WTC11 (cell line): ENCODE data around the gene FERMT1. TPM values are rescaled to one million over a fixed set of nuclear protein-coding genes. Genes with fewer than 3 reads are reported as not detected.

Experiments
- ATAC-seq: fragments of 200-7000 bp; cut with Tn5 transposase; 2 replicates; pipeline ENCODE4 v1.10.0; 2021; ENCODE audit warnings: mild to moderate bottlenecking, moderate library complexity
- CTCF ChIA-PET: fragments of 300-600 bp; sonication (Branson Sonifier 250); formaldehyde crosslinking; loops from one replicate; lab custom pipeline; 2021; ENCODE audit warnings: antibody characterized with exemption; lab: Charles Lee
- POLR2A ChIA-PET: fragments of 350-600 bp; sonication (Branson Sonifier 250); formaldehyde crosslinking; loops from one replicate; lab custom pipeline; 2021; ENCODE audit warnings: antibody characterized with exemption; lab: Charles Lee
- DNase-seq: peaks from one replicate; pipeline ENCODE4 v3.0.0; 2021; ENCODE audit warnings: low spot score
- H3K27ac Mint-ChIP-seq: 2 replicates; pipeline ENCODE4 v1.8.0; 2021; ENCODE audit warnings: mixed read lengths
- H3K27me3 Mint-ChIP-seq: 2 replicates; pipeline ENCODE4 v1.8.0; 2021; ENCODE audit warnings: low read depth, mild to moderate bottlenecking, moderate library complexity, mixed read lengths
- H3K36me3 Mint-ChIP-seq: 2 replicates; pipeline ENCODE4 v1.8.0; 2021; ENCODE audit warnings: mixed read lengths
- H3K4me1 Mint-ChIP-seq: 2 replicates; pipeline ENCODE4 v1.8.0; 2022; ENCODE audit warnings: mixed read lengths
- H3K4me3 Mint-ChIP-seq: 2 replicates; pipeline ENCODE4 v1.8.0; 2021; ENCODE audit warnings: mild to moderate bottlenecking, moderate library complexity, mixed read lengths
- H3K9me3 Mint-ChIP-seq: 2 replicates; pipeline ENCODE4 v1.8.0; 2021; ENCODE audit warnings: mixed read lengths
- ATF1 ChIP-seq: sonication (generic); formaldehyde crosslinking; IDR thresholded peaks from 2 replicates; pipeline ENCODE4 v1.8.1; 2023; ENCODE audit warnings: mild to moderate bottlenecking, moderate library complexity, missing genetic modification reagents
- CREM ChIP-seq: sonication (generic); formaldehyde crosslinking; IDR thresholded peaks from 2 replicates; pipeline ENCODE4 v1.8.1; 2022; ENCODE audit warnings: mild to moderate bottlenecking, missing genetic modification reagents, moderate library complexity
- ETV6 ChIP-seq: sonication (generic); formaldehyde crosslinking; IDR thresholded peaks from 2 replicates; pipeline ENCODE4 v1.8.1; 2022; ENCODE audit warnings: mild to moderate bottlenecking, missing genetic modification reagents
- GRHL2 ChIP-seq: fragments of 250-450 bp; sonication (Bioruptor Pico); IDR thresholded peaks from 2 replicates; pipeline ENCODE4 v1.8.0; 2022; ENCODE audit warnings: mild to moderate bottlenecking, moderate library complexity; ENCODE audit not compliant: insufficient replicate concordance, severe bottlenecking
- GTF2I ChIP-seq: fragments of 250-450 bp; sonication (Bioruptor Pico); conservative IDR thresholded peaks from 2 replicates; pipeline ENCODE4 v1.4.0; 2021; ENCODE audit warnings: mild to moderate bottlenecking
- IRF2 ChIP-seq: sonication (generic); formaldehyde crosslinking; IDR thresholded peaks from 2 replicates; pipeline ENCODE4 v1.8.0; 2022; ENCODE audit warnings: low read depth, missing genetic modification reagents, borderline replicate concordance
- JUN ChIP-seq: sonication (generic); formaldehyde crosslinking; IDR thresholded peaks from 2 replicates; pipeline ENCODE4 v1.8.0; 2023; ENCODE audit warnings: mild to moderate bottlenecking, missing genetic modification reagents
- NFATC4 ChIP-seq: fragments of 250-450 bp; sonication (Bioruptor Pico); IDR thresholded peaks from 2 replicates; pipeline ENCODE4 v1.9.0; 2021; ENCODE audit warnings: mild to moderate bottlenecking
- NR2C2 ChIP-seq: sonication (generic); formaldehyde crosslinking; IDR thresholded peaks from 2 replicates; pipeline ENCODE4 v1.8.0; 2022; ENCODE audit warnings: mild to moderate bottlenecking, missing genetic modification reagents
- OVOL2 ChIP-seq: fragments of 250-450 bp; sonication (Bioruptor Pico); IDR thresholded peaks from 2 replicates; pipeline ENCODE4 v1.9.0; 2021; ENCODE audit warnings: mild to moderate bottlenecking, borderline replicate concordance
- RORB ChIP-seq: fragments of 250-450 bp; sonication (Bioruptor Pico); IDR thresholded peaks from 2 replicates; pipeline ENCODE4 v1.9.0; 2021; ENCODE audit warnings: mild to moderate bottlenecking
- SMAD3 ChIP-seq: sonication (generic); formaldehyde crosslinking; IDR thresholded peaks from 2 replicates; pipeline ENCODE4 v1.8.0; 2022; ENCODE audit warnings: missing genetic modification reagents, mild to moderate bottlenecking, borderline replicate concordance
- ZNF121 ChIP-seq: sonication (generic); formaldehyde crosslinking; IDR thresholded peaks from 2 replicates; pipeline ENCODE4 v1.8.0; 2023; ENCODE audit warnings: missing genetic modification reagents
- ZNF416 ChIP-seq: fragments of 250-450 bp; sonication (Bioruptor Pico); IDR thresholded peaks from 2 replicates; pipeline ENCODE4 v1.9.0; 2021; ENCODE audit warnings: mild to moderate bottlenecking, inconsistent platforms
- ZNF671 ChIP-seq: fragments of 250-450 bp; sonication (Bioruptor Pico); IDR thresholded peaks from 2 replicates; pipeline ENCODE4 v1.8.0; 2021; ENCODE audit warnings: mild to moderate bottlenecking
- total RNA-seq: library from RNA; stranded (reverse); gene quantifications from 3 replicates; pipeline ENCODE4 v1.2.3, GENCODE V29; 2021
- TF ChIP-seq, protein P1 (sequence below): fragments of 250-450 bp; sonication (Bioruptor Pico); conservative IDR thresholded peaks from 2 replicates; pipeline ENCODE4 v1.9.0; 2021; ENCODE audit warnings: mild to moderate bottlenecking
- TF ChIP-seq, protein P2 (sequence below): sonication (generic); formaldehyde crosslinking; IDR thresholded peaks from 2 replicates; pipeline ENCODE4 v1.8.0; 2023; ENCODE audit warnings: mild to moderate bottlenecking, missing genetic modification reagents
- TF ChIP-seq, protein P3 (sequence below): fragments of 200-600 bp; IDR thresholded peaks from 2 replicates; pipeline ENCODE4 v1.8.0; 2022; ENCODE audit warnings: antibody characterized with exemption

Gene FERMT1
- total RNA-seq, 1 experiment from 2014 or later = 23.0 TPM

DNA sequence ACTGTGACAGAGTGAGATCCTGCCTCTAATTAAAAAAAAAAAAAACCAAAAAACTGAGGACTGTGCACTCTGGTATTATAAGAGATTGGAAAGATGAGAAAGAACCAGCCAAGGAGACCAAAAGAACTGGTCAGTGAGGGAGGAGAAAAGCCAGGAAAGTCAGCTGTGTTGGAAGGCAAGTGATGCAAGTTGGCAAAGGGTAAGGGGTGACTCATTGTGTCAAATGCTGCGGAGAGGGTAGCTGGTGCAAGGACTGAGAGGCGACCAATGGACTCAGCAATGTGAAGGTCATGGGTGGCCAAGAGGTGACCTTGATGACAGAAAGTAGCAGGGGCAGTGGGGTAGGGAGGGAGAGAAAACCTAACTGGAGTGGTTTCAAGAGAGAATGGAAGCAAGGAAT is 41.6 kb downstream of the FERMT1 start:
- TF ChIP-seq, protein P1, sequence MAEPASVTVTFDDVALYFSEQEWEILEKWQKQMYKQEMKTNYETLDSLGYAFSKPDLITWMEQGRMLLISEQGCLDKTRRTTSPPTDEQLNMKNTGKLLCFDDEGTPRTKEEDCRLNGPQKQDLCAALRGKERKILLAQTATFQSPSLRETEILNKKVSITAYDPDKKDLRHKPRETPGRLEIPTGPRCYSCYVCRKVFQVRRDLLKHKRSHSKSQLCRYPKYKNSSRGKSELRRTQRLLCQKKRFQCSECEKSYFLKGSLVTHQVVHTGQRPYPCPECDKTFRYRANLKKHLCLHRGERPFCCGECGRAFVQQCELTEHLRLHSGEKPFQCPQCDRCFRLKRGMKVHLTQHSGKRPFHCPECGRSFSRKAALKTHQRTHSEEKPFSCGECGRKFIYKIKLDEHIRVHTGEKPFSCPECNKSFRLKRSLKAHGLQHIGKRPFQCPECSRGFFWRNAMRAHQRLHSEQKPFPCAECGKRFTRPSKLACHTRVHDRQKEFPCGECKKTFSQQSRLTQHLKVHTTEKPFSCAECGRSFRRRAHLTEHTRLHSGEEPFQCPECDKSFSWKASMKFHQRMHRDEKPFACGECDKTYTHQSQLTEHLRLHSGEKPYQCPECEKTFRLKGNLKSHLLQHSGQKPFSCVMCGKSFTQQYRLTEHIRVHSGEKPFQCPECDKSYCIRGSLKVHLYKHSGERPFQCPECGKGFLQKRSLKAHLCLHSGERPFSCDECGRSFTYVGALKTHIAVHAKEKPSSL (CRISPR knock-in tag) = no peak
- TF ChIP-seq ETV6 (CRISPR knock-in tag) (no peak), IRF2 (no peak), JUN (CRISPR knock-in tag) (no peak), ZNF671 (CRISPR knock-in tag) (no peak), GTF2I (CRISPR knock-in tag) (no peak), RORB (CRISPR knock-in tag) (no peak), ZNF416 (no peak), NR2C2 (CRISPR knock-in tag) (no peak), OVOL2 (CRISPR knock-in tag) (no peak), NFATC4 (CRISPR knock-in tag) (no peak)
- TF ChIP-seq, protein P2, sequence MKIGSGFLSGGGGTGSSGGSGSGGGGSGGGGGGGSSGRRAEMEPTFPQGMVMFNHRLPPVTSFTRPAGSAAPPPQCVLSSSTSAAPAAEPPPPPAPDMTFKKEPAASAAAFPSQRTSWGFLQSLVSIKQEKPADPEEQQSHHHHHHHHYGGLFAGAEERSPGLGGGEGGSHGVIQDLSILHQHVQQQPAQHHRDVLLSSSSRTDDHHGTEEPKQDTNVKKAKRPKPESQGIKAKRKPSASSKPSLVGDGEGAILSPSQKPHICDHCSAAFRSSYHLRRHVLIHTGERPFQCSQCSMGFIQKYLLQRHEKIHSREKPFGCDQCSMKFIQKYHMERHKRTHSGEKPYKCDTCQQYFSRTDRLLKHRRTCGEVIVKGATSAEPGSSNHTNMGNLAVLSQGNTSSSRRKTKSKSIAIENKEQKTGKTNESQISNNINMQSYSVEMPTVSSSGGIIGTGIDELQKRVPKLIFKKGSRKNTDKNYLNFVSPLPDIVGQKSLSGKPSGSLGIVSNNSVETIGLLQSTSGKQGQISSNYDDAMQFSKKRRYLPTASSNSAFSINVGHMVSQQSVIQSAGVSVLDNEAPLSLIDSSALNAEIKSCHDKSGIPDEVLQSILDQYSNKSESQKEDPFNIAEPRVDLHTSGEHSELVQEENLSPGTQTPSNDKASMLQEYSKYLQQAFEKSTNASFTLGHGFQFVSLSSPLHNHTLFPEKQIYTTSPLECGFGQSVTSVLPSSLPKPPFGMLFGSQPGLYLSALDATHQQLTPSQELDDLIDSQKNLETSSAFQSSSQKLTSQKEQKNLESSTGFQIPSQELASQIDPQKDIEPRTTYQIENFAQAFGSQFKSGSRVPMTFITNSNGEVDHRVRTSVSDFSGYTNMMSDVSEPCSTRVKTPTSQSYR = no peak
- TF ChIP-seq, protein P3, sequence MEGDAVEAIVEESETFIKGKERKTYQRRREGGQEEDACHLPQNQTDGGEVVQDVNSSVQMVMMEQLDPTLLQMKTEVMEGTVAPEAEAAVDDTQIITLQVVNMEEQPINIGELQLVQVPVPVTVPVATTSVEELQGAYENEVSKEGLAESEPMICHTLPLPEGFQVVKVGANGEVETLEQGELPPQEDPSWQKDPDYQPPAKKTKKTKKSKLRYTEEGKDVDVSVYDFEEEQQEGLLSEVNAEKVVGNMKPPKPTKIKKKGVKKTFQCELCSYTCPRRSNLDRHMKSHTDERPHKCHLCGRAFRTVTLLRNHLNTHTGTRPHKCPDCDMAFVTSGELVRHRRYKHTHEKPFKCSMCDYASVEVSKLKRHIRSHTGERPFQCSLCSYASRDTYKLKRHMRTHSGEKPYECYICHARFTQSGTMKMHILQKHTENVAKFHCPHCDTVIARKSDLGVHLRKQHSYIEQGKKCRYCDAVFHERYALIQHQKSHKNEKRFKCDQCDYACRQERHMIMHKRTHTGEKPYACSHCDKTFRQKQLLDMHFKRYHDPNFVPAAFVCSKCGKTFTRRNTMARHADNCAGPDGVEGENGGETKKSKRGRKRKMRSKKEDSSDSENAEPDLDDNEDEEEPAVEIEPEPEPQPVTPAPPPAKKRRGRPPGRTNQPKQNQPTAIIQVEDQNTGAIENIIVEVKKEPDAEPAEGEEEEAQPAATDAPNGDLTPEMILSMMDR = no peak
- TF ChIP-seq, all 79 proteins: peak for 0
- no peak overlapping the region for H3K4me3 Mint-ChIP-seq
- no peaks in the 10 kb centered on the region for H3K27me3 Mint-ChIP-seq
- H3K4me1 Mint-ChIP-seq = no peaks in the 10 kb centered on the region
- H3K27ac Mint-ChIP-seq = no peak overlapping the region
- ATAC-seq (no peak), DNase-seq (no peak)
- peaks cover 63% of the 10 kb centered on the region for H3K36me3 Mint-ChIP-seq
- POLR2A ChIA-PET = no interaction called here
- H3K9me3 Mint-ChIP-seq = 0 out of 2 replicates have a peak, but pooled peaks cover under 1% of the 10 kb centered on the region
- CTCF ChIA-PET = no interaction called here

DNA sequence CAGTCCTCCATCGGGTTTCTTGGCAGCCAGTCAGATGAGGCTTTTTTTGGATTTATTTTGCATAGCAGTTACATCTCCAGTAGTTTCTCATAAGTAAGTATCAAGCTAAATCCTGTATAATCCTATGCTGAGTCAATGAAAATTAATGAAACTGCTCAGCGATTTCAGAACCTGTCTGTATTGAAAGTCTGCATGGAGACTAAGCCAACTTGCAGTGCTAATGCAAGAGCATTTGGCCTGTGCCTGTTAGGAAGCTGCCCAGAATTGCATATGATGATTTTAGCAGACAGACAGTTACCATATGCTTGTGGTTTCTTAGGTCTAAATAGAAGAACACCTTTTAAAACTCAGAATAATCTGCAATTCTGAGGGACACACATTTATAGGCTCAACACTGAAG is 43.8 kb downstream of the FERMT1 start:
- no peak overlapping the region for H3K27ac Mint-ChIP-seq
- H3K9me3 Mint-ChIP-seq = no peaks in the 10 kb centered on the region
- H3K27me3 Mint-ChIP-seq = no peaks in the 10 kb centered on the region
- peaks cover 51% of the 10 kb centered on the region for H3K36me3 Mint-ChIP-seq
- ATAC-seq = no peak
- no peaks in the 10 kb centered on the region for H3K4me1 Mint-ChIP-seq
- TF ChIP-seq SMAD3 (CRISPR knock-in tag) (no peak), JUN (CRISPR knock-in tag) (no peak), ATF1 (CRISPR knock-in tag) (no peak)
- POLR2A ChIA-PET = no interaction called here
- H3K4me3 Mint-ChIP-seq = no peak overlapping the region
- no peak for DNase-seq
- CTCF ChIA-PET = interaction anchor here (1.2 kb wide), 1 partner anchor 549 kb away, joined by 4 read pairs; no protein-coding TSS in a partner anchor

DNA sequence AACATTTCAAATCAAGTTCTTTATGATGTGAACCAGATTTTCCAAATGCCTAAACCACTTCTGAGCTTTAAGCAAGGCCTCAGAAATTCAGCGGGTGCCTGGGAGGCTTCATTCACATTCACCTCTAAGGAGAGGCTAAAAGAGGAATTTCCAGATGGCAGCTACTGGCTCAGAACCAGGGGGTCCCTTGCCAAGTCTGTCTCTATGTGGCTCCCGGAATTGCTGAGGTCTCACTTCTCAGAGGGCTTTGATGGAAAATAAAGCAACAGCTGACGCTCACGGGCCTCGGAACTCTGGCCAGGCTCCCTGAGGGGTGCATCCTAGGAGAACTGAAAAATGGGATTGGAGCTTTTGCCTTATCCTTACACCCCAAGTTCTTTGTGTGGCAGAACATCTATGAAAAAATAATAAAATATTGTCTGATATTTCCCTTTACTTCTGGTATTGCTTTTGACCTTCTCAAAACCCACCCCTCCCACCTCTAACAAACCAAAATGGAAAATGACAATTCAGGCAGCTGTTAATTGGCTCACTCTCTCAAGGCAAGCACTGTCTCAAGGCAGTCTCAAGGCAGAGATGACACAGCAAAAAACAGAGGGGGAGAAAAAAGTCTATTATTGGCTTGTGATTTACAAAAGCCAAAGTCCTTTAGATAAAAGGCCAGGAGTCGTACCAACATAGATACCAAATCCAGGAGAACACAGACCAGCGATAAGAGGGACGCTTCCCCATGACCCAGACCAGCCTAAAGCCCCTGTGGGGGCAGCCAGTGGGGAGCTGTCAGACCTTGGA is 47.2 kb downstream of the FERMT1 start:
- no peak overlapping the region for H3K4me3 Mint-ChIP-seq
- no peak overlapping the region for H3K27ac Mint-ChIP-seq
- no peak for DNase-seq
- POLR2A ChIA-PET = interaction anchor here (0.5 kb wide), 1 partner anchor 112 kb away, joined by 3 read pairs; no protein-coding TSS in a partner anchor
- H3K27me3 Mint-ChIP-seq = no peaks in the 10 kb centered on the region
- peaks cover 30% of the 10 kb centered on the region for H3K36me3 Mint-ChIP-seq
- H3K9me3 Mint-ChIP-seq = no peaks in the 10 kb centered on the region
- CTCF ChIA-PET = interaction anchor here (0.7 to 1.0 kb wide), 3 partner anchors 393 to 546 kb away, joined by 3 to 8 read pairs (median 3); no protein-coding TSS in a partner anchor
- no peak for ATAC-seq
- no peaks in the 10 kb centered on the region for H3K4me1 Mint-ChIP-seq
- TF ChIP-seq ZNF416 = no peak
- no peak for TF ChIP-seq CREM
- TF ChIP-seq GRHL2 (CRISPR knock-in tag) = no peak
- TF ChIP-seq, protein P1 (CRISPR knock-in tag) = no peak
- TF ChIP-seq ZNF121 = no peak
- TF ChIP-seq RORB (CRISPR knock-in tag) = no peak
